Measurements from ENCODE around the gene OBSCN.

Gene OBSCN

GRCh38 chr1:228373681-228374571 lies 166.1 kb downstream of the OBSCN start:
- DNase-seq = no peak

- no peak for DNase-seq
Measured at GRCh38 chr1:228374711-228375577, 167.1 kb downstream of the OBSCN start.

- DNase-seq = no peak
Measured at GRCh38 chr1:228375578-228376261, 167.9 kb downstream of the OBSCN start.

GRCh38 chr1:228376262-228376628 lies 168.4 kb downstream of the OBSCN start:
- no peak for DNase-seq

GRCh38 chr1:228376651-228377631 lies 169.1 kb downstream of the OBSCN start:
- DNase-seq = no peak

GRCh38 chr1:228377664-228378089 lies 169.8 kb downstream of the OBSCN start:
- DNase-seq = no peak

GRCh38 chr1:228378090-228378872 lies 170.4 kb downstream of the OBSCN start:
- peak; percentile 55 for DNase-seq

GRCh38 chr1:228378873-228379460 lies 171.1 kb downstream of the OBSCN start:
- DNase-seq = no peak

GRCh38 chr1:228379666-228380065 lies 171.8 kb downstream of the OBSCN start:
- no peak for DNase-seq

GRCh38 chr1:228381356-228381755 lies 173.5 kb downstream of the OBSCN start:
- no peak for DNase-seq

GRCh38 chr1:228383773-228384172 lies 175.9 kb downstream of the OBSCN start:
- no peak for DNase-seq

- no peak for DNase-seq
Measured at GRCh38 chr1:228385232-228385631, 177.4 kb downstream of the OBSCN start.

- DNase-seq = no peak
Measured at GRCh38 chr1:228387321-228387720, 179.5 kb downstream of the OBSCN start.

GRCh38 chr1:228390649-228391048 lies 182.8 kb downstream of the OBSCN start:
- no peak for DNase-seq

- DNase-seq = no peak
Measured at GRCh38 chr1:228391411-228392020, 183.7 kb downstream of the OBSCN start.

- no peak for DNase-seq
Measured at GRCh38 chr1:228392111-228392936, 184.5 kb downstream of the OBSCN start.

GRCh38 chr1:228393268-228393701 lies 185.4 kb downstream of the OBSCN start:
- no peak for DNase-seq

- DNase-seq = no peak
Measured at GRCh38 chr1:228393811-228394570, 186.1 kb downstream of the OBSCN start.

Measured in NCI-H1694 (cell line).